Measurements from ENCODE around the gene PTPN4. TPM values are rescaled to one million over a fixed set of nuclear protein-coding genes. Genes with fewer than 3 reads are reported as not detected.

The PTPN4 gene
- total RNA-seq, 1 experiment from 2014 or later: 80.5 TPM

- no peak overlapping the region for H3K9ac ChIP-seq (ENCODE audit: extremely low read depth, insufficient read length, low read length)
- H3K27ac Mint-ChIP-seq: no peak overlapping the region
- H2BK20ac ChIP-seq (ENCODE audit: low read depth, low read length, poor library complexity, severe bottlenecking): no peak overlapping the region
- H4K8ac ChIP-seq (replicated peaks; ENCODE audit: insufficient read length, low read depth, low read length): no peak overlapping the region
- no peak overlapping the region for H3K14ac ChIP-seq (ENCODE audit: insufficient read depth, low read length)
- H3T11ph ChIP-seq (ENCODE audit: low read length): no peak overlapping the region
- no peak overlapping the region for H2BK120ac ChIP-seq (ENCODE audit: low read depth, low read length, poor library complexity, severe bottlenecking)
- DNase-seq: no peak
- H4K91ac ChIP-seq (ENCODE audit: insufficient read length, low read depth, low read length): no peak overlapping the region
- H3K4me2 ChIP-seq (ENCODE audit: insufficient read depth, insufficient read length, low read length): no peak overlapping the region
- no peaks in the 10 kb centered on the region for H3K79me2 ChIP-seq (ENCODE audit: insufficient read depth, low read length)
- no peak overlapping the region for H3K23ac ChIP-seq (ENCODE audit: insufficient read length, low read depth, low read length)
- no peak overlapping the region for H3K56ac ChIP-seq (ENCODE audit: insufficient read length, low read depth, low read length)
- no peak overlapping the region for H2BK12ac ChIP-seq (ENCODE audit: insufficient read length, low read depth, low read length)
- no peak overlapping the region for H2BK5ac ChIP-seq (ENCODE audit: insufficient read length, low read length)
- H3K4me1 ChIP-seq (ENCODE audit: insufficient read depth, low read length): no peaks in the 10 kb centered on the region
- no peaks in the 10 kb centered on the region for H3K27me3 Mint-ChIP-seq (ENCODE audit: low read depth)
- no peaks in the 10 kb centered on the region for H3K9me3 Mint-ChIP-seq
- no peak overlapping the region for H3K27ac ChIP-seq (ENCODE audit: insufficient read length, low read depth, low read length)
- H4K5ac ChIP-seq (ENCODE audit: insufficient read length, low read depth, low read length): no peak overlapping the region
- peaks cover 11 to 35% (median 32%) of the 10 kb centered on the region in 3 experiments; a peak in 6 of 7 replicates for H3K36me3 Mint-ChIP-seq (ENCODE audit: insufficient read depth in 1 of 3, low read depth in 3 of 3)
- H3K27me3 ChIP-seq (ENCODE audit: insufficient read depth, low read length): no peaks in the 10 kb centered on the region
- no peaks in the 10 kb centered on the region for H3K23me2 ChIP-seq (ENCODE audit: insufficient read length, low read depth, low read length, poor library complexity, severe bottlenecking)
- H2AK5ac ChIP-seq (ENCODE audit: insufficient read length, low read length): no peak overlapping the region
- H3K4me1 Mint-ChIP-seq: no peaks in the 10 kb centered on the region
- no peaks in the 10 kb centered on the region for H4K20me1 ChIP-seq (ENCODE audit: control insufficient read depth, insufficient read depth, insufficient read length)
- H3K9me3 ChIP-seq (ENCODE audit: control insufficient read depth, low read depth, low read length): no peaks in the 10 kb centered on the region
- no peak overlapping the region for H2AFZ ChIP-seq (ENCODE audit: low read length)
- no peak overlapping the region for H3K4me3 Mint-ChIP-seq
- H3K4ac ChIP-seq (ENCODE audit: low read depth, low read length): no peak overlapping the region
- no peaks in the 10 kb centered on the region for H3K79me1 ChIP-seq (ENCODE audit: insufficient read depth, low read depth, low read length, poor library complexity, severe bottlenecking)
- no peak overlapping the region for H3K18ac ChIP-seq (ENCODE audit: insufficient read length, low read depth, low read length)
- no peak overlapping the region for H2BK15ac ChIP-seq (ENCODE audit: low read depth, low read length)
- TF ChIP-seq CTCF (conservative IDR thresholded peaks at IDR 0.05): no peak
Measured at GRCh38 chr2:119940856-119941255, 181.1 kb downstream of the PTPN4 start.
